ENCODE results near the gene RAB3IP. TPM values are rescaled to one million over a fixed set of nuclear protein-coding genes. Genes with fewer than 3 reads are reported as not detected.

Gene RAB3IP
- total RNA-seq, 4 donors from 2014 or later = 24.1 to 38.4 (median 36.3) TPM

- H3K27ac ChIP-seq = no peak overlapping the region
- no peaks in the 10 kb centered on the region for H3K27me3 ChIP-seq
- intact Hi-C loops (cut with DNase I; ENCODE audit: low total_unique reads) (no loop called here), in situ Hi-C loops (cut with MboI; ENCODE audit: low pct_ligation_motif_present in 1 of 4, low pct_unique_long_range_greater_than_20kb in 1 of 4, low sequenced_read_pairs in 3 of 4) (no loop called here)
- 89 to 100% methylated on average over 1 to 9 of the region's 9 CpGs for WGBS, 2 donors (ENCODE audit: low coverage in 1 of 2)
- no peak overlapping the region for H3K4me3 ChIP-seq
- H3K4me1 ChIP-seq = no peaks in the 10 kb centered on the region
- no peaks in the 10 kb centered on the region for H3K9me3 ChIP-seq
- no peak for TF ChIP-seq POLR2A (IDR thresholded peaks at IDR 0.05)
- no peak for DNase-seq
- H3K36me3 ChIP-seq = no peaks in the 10 kb centered on the region
These were observed 130.0 kb downstream of the RAB3IP start for GRCh38 chr12:69868695-69869094.

- intact Hi-C loops (cut with DNase I; ENCODE audit: low total_unique reads) (loop anchor here (10.0 kb wide), 1 partner anchor 852 kb away; no protein-coding TSS in a partner anchor), in situ Hi-C loops (cut with MboI; ENCODE audit: low pct_ligation_motif_present in 1 of 4, low pct_unique_long_range_greater_than_20kb in 1 of 4, low sequenced_read_pairs in 3 of 4) (loop anchor here in 1 of 4 donors (10.0 kb wide), 1 partner anchor 852 kb away; no protein-coding TSS in a partner anchor)
- WGBS, 2 donors (ENCODE audit: low coverage in 1 of 2) = 41 to 86% methylated on average over 3 of the region's 3 CpGs
- Histone ChIP-seq H3K27ac (no peak overlapping the region), H3K36me3 (no peaks in the 10 kb centered on the region), H3K4me3 (no peak overlapping the region), H3K9me3 (no peaks in the 10 kb centered on the region), H3K27me3 (no peaks in the 10 kb centered on the region), H3K4me1 (no peaks in the 10 kb centered on the region)
- TF ChIP-seq CTCF (IDR thresholded peaks at IDR 0.05) (no peak), POLR2AphosphoS5 (IDR thresholded peaks at IDR 0.05) (no peak), EP300 (IDR thresholded peaks at IDR 0.05; ENCODE audit: low read depth) (no peak), POLR2A (IDR thresholded peaks at IDR 0.05) (no peak)
- DNase-seq = no peak
These were observed 134.1 kb downstream of the RAB3IP start for GRCh38 chr12:69872804-69873203.

Other genes starting within 250 kb of the RAB3IP start
- 10 to 100 TPM; 25.4 to 92.7 (median 46.9) TPM for gene CCT2, start 153.4 kb upstream of the RAB3IP start, total RNA-seq
- not detected for gene LRRC10, start 128.0 kb upstream of the RAB3IP start, total RNA-seq
- gene BEST3, start 39.6 kb upstream of the RAB3IP start, total RNA-seq = not detected
- gene MYRFL, start 86.4 kb downstream of the RAB3IP start, total RNA-seq = under 1 TPM in 2 of 4 donors, not detected in 2; 0.48 to 0.68 TPM